Myocyte (in vitro differentiated cells): Measurements from ENCODE around the gene TLE6. TPM values are rescaled to one million over a fixed set of nuclear protein-coding genes. Genes with fewer than 3 reads are reported as not detected.

ENCODE experiments used
- total RNA-seq: library from RNA; depleted of rRNA; stranded (reverse); fragments of >200 nt; gene quantifications from 2 replicates; pipeline ENCODE4 v1.2.3, GENCODE V29; 2014

TLE6 gene
- total RNA-seq, 1 donor from 2014 or later: not detected

Other genes with a start within 250 kb of the TLE6 start
- 35.5 and 41.8 TPM in 2 replicates for gene SLC39A3, start 237.5 kb upstream of the TLE6 start, total RNA-seq
- gene SGTA, start 194.3 kb upstream of the TLE6 start, total RNA-seq: 82.5 and 99.4 TPM in 2 replicates
- 102 and 142 TPM in 2 replicates for gene THOP1, start 192.1 kb upstream of the TLE6 start, total RNA-seq
- gene ZNF554, start 157.7 kb upstream of the TLE6 start, total RNA-seq: 6.5 and 6.8 TPM in 2 replicates
- gene ZNF555, start 136.1 kb upstream of the TLE6 start, total RNA-seq: 25.2 and 29.1 TPM in 2 replicates
- gene ZNF556, start 110.2 kb upstream of the TLE6 start, total RNA-seq: 44.2 and 78.5 TPM in 2 replicates
- gene ZNF57, start 76.6 kb upstream of the TLE6 start, total RNA-seq: 4.0 TPM in 2 replicates
- gene ZNF77, start 32.6 kb upstream of the TLE6 start, total RNA-seq: 4.0 and 4.5 TPM in 2 replicates
- gene TLE2, start 51.7 kb downstream of the TLE6 start, total RNA-seq: 0.08 TPM in 1 of 2 replicates, not detected in the other
- gene TLE5, start 84.9 kb downstream of the TLE6 start, total RNA-seq: 295 and 328 TPM in 2 replicates
- gene GNA11, start 116.8 kb downstream of the TLE6 start, total RNA-seq: 52.1 and 54.6 TPM in 2 replicates
- 0.05 and 0.47 TPM in 2 replicates for gene GNA15, start 158.5 kb downstream of the TLE6 start, total RNA-seq
- 0.29 TPM in 1 of 2 replicates, not detected in the other for gene S1PR4, start 201.2 kb downstream of the TLE6 start, total RNA-seq
- 58.1 and 61.5 TPM in 2 replicates for gene NCLN, start 208.4 kb downstream of the TLE6 start, total RNA-seq
- gene CELF5, start 247.1 kb downstream of the TLE6 start, total RNA-seq: not detected in 2 replicates